Naive B cell (primary cell): ENCODE results near the gene SLC39A11. TPM values are rescaled to one million over a fixed set of nuclear protein-coding genes. Genes with fewer than 3 reads are reported as not detected.
"Not testable (repeated sequence)": the region's sequence is repeated elsewhere in the genome, so short reads cannot be mapped to it uniquely, and the experiment has no call there.

Source experiments
- ATAC-seq, 2 donors: fragments of 150-1000 bp; cut with Tn5 transposase; 2 replicates each; pipeline ENCODE4 v1.10.0; 2021; ENCODE audit warnings: low read depth in 2 of 2, mild to moderate bottlenecking in 2 of 2, moderate library complexity in 2 of 2
- DNase-seq: peaks from one replicate; pipeline ENCODE4 v3.0.0; 2022
- H3K27ac Mint-ChIP-seq, 6 donors: one replicate each; pipeline ENCODE4 v1.8.0; 2020 to 2022; ENCODE audit warnings: mild to moderate bottlenecking in 6 of 6, mixed read lengths in 6 of 6, moderate library complexity in 5 of 6, inconsistent platforms in 2 of 6
- H3K27me3 Mint-ChIP-seq, 3 donors: one replicate each; pipeline ENCODE4 v1.8.0; 2021 to 2022; ENCODE audit warnings: mixed read lengths in 3 of 3, mild to moderate bottlenecking in 1 of 3
- H3K36me3 Mint-ChIP-seq, 2 donors: one replicate each; pipeline ENCODE4 v1.8.0; 2020 to 2022; ENCODE audit warnings: mixed read lengths in 2 of 2, inconsistent platforms in 1 of 2, mild to moderate bottlenecking in 1 of 2
- H3K4me1 Mint-ChIP-seq, 3 donors: one replicate each; pipeline ENCODE4 v1.8.0; 2020 to 2022; ENCODE audit warnings: mixed read lengths in 3 of 3, inconsistent platforms in 1 of 3, mild to moderate bottlenecking in 1 of 3, moderate library complexity in 1 of 3
- H3K4me3 Mint-ChIP-seq, 8 donors: one replicate each; pipeline ENCODE4 v1.8.0; 2020 to 2022; ENCODE audit warnings: mild to moderate bottlenecking in 8 of 8, mixed read lengths in 8 of 8, moderate library complexity in 8 of 8, inconsistent platforms in 2 of 8
- H3K9me3 Mint-ChIP-seq, 7 donors: one replicate each; pipeline ENCODE4 v1.8.0; 2020 to 2022; ENCODE audit warnings: mixed read lengths in 7 of 7, mild to moderate bottlenecking in 5 of 7, inconsistent platforms in 2 of 7, moderate library complexity in 1 of 7
- polyA plus RNA-seq, 6 donors: library from polyadenylated mRNA; unstranded; fragments of 300-500 nt; fragmentation: Illumina TruSeq; gene quantifications; one replicate each; pipeline ENCODE4 v1.2.3, GENCODE V29; 2021; ENCODE audit warnings: low read depth in 6 of 6

SLC39A11 gene
- polyA plus RNA-seq, 6 donors from 2014 or later, result 8.5 to 15.2 (median 12.1) TPM

DNA sequence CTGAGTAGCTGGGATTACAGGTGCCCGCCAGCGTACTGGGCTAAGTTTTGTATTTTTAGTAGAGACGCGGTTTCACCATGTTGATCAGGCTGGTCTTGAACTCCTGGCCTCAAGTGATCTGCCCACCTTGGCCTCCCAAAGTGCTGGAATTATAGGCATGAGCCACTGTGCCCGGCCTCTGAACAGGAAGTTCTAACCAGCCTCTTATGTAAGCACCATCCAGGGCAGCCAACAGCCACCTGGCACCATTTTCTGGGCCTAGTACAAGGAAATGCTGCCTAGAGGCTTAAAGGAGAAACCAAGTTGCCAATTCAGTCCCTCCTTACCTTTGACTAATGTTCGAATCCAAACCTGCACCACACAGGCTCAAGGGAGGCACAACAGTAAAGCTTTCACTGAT is 8.5 kb upstream of the SLC39A11 start:
- H3K27me3 Mint-ChIP-seq, result peaks cover 15 to 42% (median 30%) of the 10 kb centered on the region in 3 donors
- DNase-seq (no peak), ATAC-seq (no peak)

GRCh38 chr17:73100363-73100762 is 7.9 kb upstream of the SLC39A11 start:
- H3K27me3 Mint-ChIP-seq, result peaks cover 11 to 45% (median 30%) of the 10 kb centered on the region in 3 donors
- peaks cover 0 to 7% (median 0%) of the 10 kb centered on the region in 3 donors for H3K4me1 Mint-ChIP-seq
- peaks cover 0 to 5% (median 0%) of the 10 kb centered on the region in 7 donors for H3K9me3 Mint-ChIP-seq
- no peak overlapping the region for H3K4me3 Mint-ChIP-seq
- DNase-seq, result no peak
- H3K27ac Mint-ChIP-seq, result no peak overlapping the region
- no peak for ATAC-seq
- H3K36me3 Mint-ChIP-seq, result no peaks in the 10 kb centered on the region

More for the DNA sequence above, 8.5 kb upstream of the SLC39A11 start:
- Mint-ChIP-seq H3K4me3 (no peak overlapping the region), H3K9me3 (peaks cover 0 to 5% (median 0%) of the 10 kb centered on the region in 7 donors), H3K36me3 (no peaks in the 10 kb centered on the region), H3K4me1 (peaks cover 0 to 4% (median 0%) of the 10 kb centered on the region in 3 donors), H3K27ac (no peak overlapping the region)

DNA sequence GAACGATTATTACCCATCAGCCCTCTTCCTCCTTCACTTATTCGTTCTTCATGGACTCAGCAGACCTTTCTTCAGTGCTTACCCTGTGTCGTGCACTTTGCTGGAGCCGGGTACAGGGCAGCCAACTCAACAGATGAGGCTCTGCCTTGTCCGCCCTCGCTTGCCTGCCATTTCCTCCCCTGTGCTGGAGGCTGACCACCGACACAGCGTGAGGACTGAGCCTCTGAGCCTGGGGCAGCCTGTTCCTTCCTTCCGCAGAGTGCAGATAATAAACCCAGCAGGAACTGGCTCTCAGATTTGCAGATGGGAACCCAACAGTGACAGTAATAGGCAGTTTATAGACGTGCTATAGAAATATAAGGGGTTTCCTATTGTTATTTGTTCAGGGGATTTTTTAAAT is 7.0 kb upstream of the SLC39A11 start:
- Mint-ChIP-seq H3K27me3 (peaks cover 11 to 38% (median 30%) of the 10 kb centered on the region in 3 donors), H3K27ac (peak overlapping the region in 1 of 6 donors; percentile 5), H3K36me3 (no peaks in the 10 kb centered on the region), H3K4me3 (no peak overlapping the region), H3K9me3 (peaks cover 0 to 5% (median 0%) of the 10 kb centered on the region in 7 donors), H3K4me1 (peaks cover 0 to 10% (median 0%) of the 10 kb centered on the region in 3 donors)
- DNase-seq, result no peak
- ATAC-seq, result no peak

- Mint-ChIP-seq H3K4me3 (no peak overlapping the region), H3K27ac (no peak overlapping the region), H3K9me3 (peaks cover 0 to 5% (median 0%) of the 10 kb centered on the region in 7 donors), H3K36me3 (no peaks in the 10 kb centered on the region), H3K4me1 (peaks cover 0 to 13% (median 4%) of the 10 kb centered on the region in 3 donors), H3K27me3 (peaks cover 11 to 36% (median 30%) of the 10 kb centered on the region in 3 donors)
- ATAC-seq, result no peak
- DNase-seq, result no peak
These were observed 6.4 kb upstream of the SLC39A11 start for GRCh38 chr17:73098919-73099318.

- not testable (repeated sequence) for H3K4me3 Mint-ChIP-seq, H3K36me3 Mint-ChIP-seq
These were observed 5.7 kb upstream of the SLC39A11 start for GRCh38 chr17:73097973-73098765.

GRCh38 chr17:73096866-73097265 is 4.4 kb upstream of the SLC39A11 start:
- Mint-ChIP-seq H3K4me1 (peaks cover 11 to 21% (median 15%) of the 10 kb centered on the region in 3 donors), H3K9me3 (peaks cover 0 to 3% (median 0%) of the 10 kb centered on the region in 7 donors), H3K36me3 (no peaks in the 10 kb centered on the region), H3K27ac (no peak overlapping the region), H3K4me3 (no peak overlapping the region), H3K27me3 (peaks cover 11 to 36% (median 30%) of the 10 kb centered on the region in 3 donors)
- no peak for ATAC-seq
- DNase-seq, result no peak

More at GRCh38 chr17:73097973-73098765, 5.7 kb upstream of the SLC39A11 start:
- H3K27ac Mint-ChIP-seq, DNase-seq, H3K9me3 Mint-ChIP-seq, ATAC-seq: not testable (repeated sequence)
- Mint-ChIP-seq H3K4me1 (peaks cover 0 to 13% (median 5%) of the 10 kb centered on the region in 3 donors), H3K27me3 (peaks cover 11 to 36% (median 30%) of the 10 kb centered on the region in 3 donors)

- Mint-ChIP-seq H3K27ac (no peak overlapping the region), H3K27me3 (peaks cover 11 to 36% (median 30%) of the 10 kb centered on the region in 3 donors), H3K4me3 (no peak overlapping the region), H3K36me3 (no peaks in the 10 kb centered on the region), H3K4me1 (peaks cover 15 to 25% (median 20%) of the 10 kb centered on the region in 3 donors), H3K9me3 (peaks cover 0 to 3% (median 0%) of the 10 kb centered on the region in 7 donors)
- ATAC-seq, result no peak
- no peak for DNase-seq
These were observed 3.7 kb upstream of the SLC39A11 start for GRCh38 chr17:73096211-73096610.

GRCh38 chr17:73093286-73093685 is 798 bp upstream of the SLC39A11 start:
- H3K27me3 Mint-ChIP-seq, result peaks cover 2 to 19% (median 9%) of the 10 kb centered on the region in 3 donors
- H3K4me3 Mint-ChIP-seq, result peak overlapping the region in 5 of 8 donors; percentile 21 to 99 (median 98)
- H3K36me3 Mint-ChIP-seq, result no peaks in the 10 kb centered on the region
- ATAC-seq, result no peak
- DNase-seq, result no peak
- peaks cover 31 to 43% (median 39%) of the 10 kb centered on the region in 3 donors for H3K4me1 Mint-ChIP-seq
- H3K9me3 Mint-ChIP-seq, result no peaks in the 10 kb centered on the region
- no peak overlapping the region for H3K27ac Mint-ChIP-seq

- H3K27ac Mint-ChIP-seq, result peak overlapping the region; percentile 23 to 97 (median 92)
- peaks cover 37 to 53% (median 52%) of the 10 kb centered on the region in 3 donors for H3K4me1 Mint-ChIP-seq
- DNase-seq (no peak), ATAC-seq (no peak)
- H3K4me3 Mint-ChIP-seq, result peak overlapping the region; percentile 85 to 99 (median 98)
- H3K27me3 Mint-ChIP-seq, result peaks cover 0 to 9% (median 3%) of the 10 kb centered on the region in 3 donors
- peaks cover 3 to 9% of the 10 kb centered on the region in 2 donors for H3K36me3 Mint-ChIP-seq
- H3K9me3 Mint-ChIP-seq, result no peaks in the 10 kb centered on the region
These were observed 542 bp downstream of the SLC39A11 start for GRCh38 chr17:73091770-73092522.

DNA sequence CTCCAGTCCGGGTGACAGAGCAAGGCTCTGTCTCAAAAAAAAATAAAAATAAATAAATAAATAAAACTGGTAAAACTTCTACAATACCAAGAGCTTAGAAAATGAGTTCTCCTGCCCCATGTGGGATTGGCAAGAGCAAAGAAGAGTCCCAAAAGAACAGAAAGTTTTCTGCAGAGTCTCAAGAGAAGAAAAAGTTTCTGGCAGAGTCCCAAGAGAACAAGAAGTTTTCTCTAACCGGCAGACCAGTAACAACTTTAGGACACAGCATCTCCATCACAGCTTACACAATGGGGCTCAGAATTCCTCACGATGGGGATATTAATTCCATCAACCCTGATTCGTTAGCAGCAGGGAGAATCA is 1.1 kb downstream of the SLC39A11 start:
- Mint-ChIP-seq H3K9me3 (no peaks in the 10 kb centered on the region), H3K36me3 (peaks cover 3 to 10% of the 10 kb centered on the region in 2 donors), H3K27ac (peak overlapping the region in 2 of 6 donors; percentile 20 to 91), H3K4me3 (peak overlapping the region; percentile 85 to 99 (median 98)), H3K4me1 (peaks cover 37 to 53% (median 52%) of the 10 kb centered on the region in 3 donors), H3K27me3 (peaks cover 0 to 8% (median 0%) of the 10 kb centered on the region in 3 donors)
- no peak for ATAC-seq
- DNase-seq, result no peak

GRCh38 chr17:73090396-73091202 is 1.9 kb downstream of the SLC39A11 start:
- Mint-ChIP-seq H3K4me3 (peak overlapping the region; percentile 19 to 85 (median 60)), H3K9me3 (no peaks in the 10 kb centered on the region), H3K27me3 (peaks cover 0 to 4% (median 0%) of the 10 kb centered on the region in 3 donors), H3K36me3 (peaks cover 11 to 18% of the 10 kb centered on the region in 2 donors), H3K4me1 (peaks cover 40 to 53% (median 52%) of the 10 kb centered on the region in 3 donors), H3K27ac (peak overlapping the region in 1 of 6 donors; percentile 75)
- no peak for ATAC-seq
- no peak for DNase-seq

DNA sequence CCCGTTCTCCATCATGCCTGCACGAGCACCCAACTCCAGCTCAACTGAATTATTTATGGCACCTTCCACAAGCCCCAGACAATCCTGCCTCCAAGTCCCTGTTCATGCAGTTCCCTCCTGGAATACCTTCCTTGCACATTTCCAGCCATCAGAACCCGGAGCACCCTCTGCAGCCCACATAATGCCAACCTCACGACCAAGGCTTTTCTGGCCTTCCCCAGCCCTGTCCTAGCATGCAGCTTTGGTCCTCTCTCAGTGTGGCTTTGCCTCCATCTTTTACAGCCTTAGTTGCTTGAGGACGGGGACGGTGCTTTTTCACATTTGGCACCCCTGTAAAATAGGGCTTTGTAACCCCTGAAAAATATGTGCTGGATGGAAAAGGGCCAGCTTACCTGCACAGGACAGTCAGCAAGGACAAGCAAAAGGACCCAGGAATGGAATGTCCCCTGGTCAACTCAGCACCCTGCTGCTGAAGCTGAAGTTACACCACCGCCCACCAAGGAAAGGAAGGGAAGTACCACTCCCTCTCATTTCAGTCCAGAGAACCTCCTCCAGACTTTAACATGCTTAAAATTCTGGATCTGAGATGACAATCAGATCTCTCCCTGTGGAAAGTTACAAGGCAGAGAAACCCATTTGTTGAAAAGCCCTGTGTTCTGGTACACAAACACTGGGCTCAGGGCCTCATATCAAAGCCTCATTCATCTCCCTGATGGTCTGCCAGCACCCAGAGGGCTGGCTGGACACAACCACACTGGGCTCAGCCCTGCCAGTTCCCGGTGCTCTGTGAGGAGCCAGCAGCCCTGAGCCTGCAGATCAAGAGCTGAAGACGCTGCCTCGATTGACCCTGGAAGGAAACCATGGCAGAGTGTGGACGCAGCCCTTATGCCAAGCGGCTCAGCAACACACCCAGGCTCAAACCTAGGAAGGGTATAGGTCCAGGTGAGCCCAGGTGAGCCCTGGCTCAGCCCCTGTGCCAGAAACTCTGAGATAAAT is 2.9 kb downstream of the SLC39A11 start:
- DNase-seq (no peak), ATAC-seq (no peak)
- H3K4me1 Mint-ChIP-seq, result peaks cover 34 to 53% (median 52%) of the 10 kb centered on the region in 3 donors
- peak overlapping the region in 4 of 6 donors; percentile 8 to 53 (median 38) for H3K27ac Mint-ChIP-seq
- H3K27me3 Mint-ChIP-seq, result no peaks in the 10 kb centered on the region
- no peaks in the 10 kb centered on the region for H3K9me3 Mint-ChIP-seq
- H3K36me3 Mint-ChIP-seq, result peaks cover 16 to 21% of the 10 kb centered on the region in 2 donors
- peak overlapping the region in 2 of 8 donors; percentile 41 to 85 for H3K4me3 Mint-ChIP-seq
